K562 (cell line): ENCODE results near the gene LIPF. TPM values are rescaled to one million over a fixed set of nuclear protein-coding genes. Genes with fewer than 3 reads are reported as not detected.

Experiments used
- ATAC-seq: fragments of 200-7000 bp; cut with Tn5 transposase; 3 replicates; pipeline ENCODE4 v1.9.1; 2020; ENCODE audit warnings: moderate library complexity
- BruUV-seq: library from RNA; stranded (reverse); fragments of 400-500 nt; replicated peaks from 2 replicates; lab custom pipeline; 2021; lab: Mats Ljungman, UMichigan
- CTCF ChIA-PET: fragments of 300-600 bp; formaldehyde crosslinking; extraction: SDS; loops from one replicate; lab custom pipeline; 2021; ENCODE audit warnings: low intra/inter-chr PET ratio; lab: Yijun Ruan, JAX
- POLR2A ChIA-PET: fragments of 300-600, 350-650 bp; sonication (Branson Sonifier 250); formaldehyde crosslinking; extraction: SDS; loops from one replicate; lab custom pipeline; 2021; ENCODE audit warnings: antibody characterized with exemption, inconsistent platforms; lab: Yijun Ruan, JAX
- DNase-seq, 4 experiments: peaks; one replicate each; pipeline versions ENCODE4 v3.0.0 to v3.0.0-alpha.2; 2011 to 2018; ENCODE audit warnings: low spot score in 3 of 4, mixed read lengths in 3 of 4; ENCODE audit errors: extremely low read depth in 1 of 4
- FAIRE-seq: peaks from 2 replicates; lab custom pipeline; 2011; peaks lifted over from hg19 to GRCh38; lab: Jason Lieb, UNC
- H2AFZ ChIP-seq: 2 replicates; pipeline ENCODE4 v1.6.0; 2011; ENCODE audit warnings: low read depth, low read length, control low read depth, inconsistent platforms
- H3K27ac ChIP-seq: fragments of 200-600 bp; 3 replicates; pipeline ENCODE4 v1.8.0; 2011; ENCODE audit warnings: low read depth, mild to moderate bottlenecking, control low read depth, inconsistent platforms, low read length, moderate library complexity, mixed read lengths; ENCODE audit errors: extremely low read depth
- H3K27me3 ChIP-seq, 2 experiments: fragments of 300-600 bp in 1 of 2; 2 replicates in 1 of 2; 3 replicates in 1 of 2; pipeline versions ENCODE4 v1.6.0 to v1.8.0; 2011; ENCODE audit warnings: inconsistent platforms in 2 of 2, low read length in 2 of 2, mild to moderate bottlenecking in 1 of 2, mixed read lengths in 1 of 2, moderate library complexity in 1 of 2; ENCODE audit not compliant: control insufficient read depth in 2 of 2, insufficient read depth in 2 of 2
- H3K36me3 ChIP-seq: fragments of 300-600 bp; 3 replicates; pipeline ENCODE4 v1.8.0; 2011; ENCODE audit warnings: mild to moderate bottlenecking, low read length, inconsistent platforms; ENCODE audit not compliant: control insufficient read depth, insufficient read depth
- H3K4me1 ChIP-seq, 2 experiments: fragments of 200-600 bp in 1 of 2; replicated peaks in 1 of 2; 2 replicates in 1 of 2; 3 replicates in 1 of 2; pipeline versions ENCODE4 v1.5.1 to v1.8.0; 2011; ENCODE audit warnings: inconsistent platforms in 2 of 2, low read length in 2 of 2, mild to moderate bottlenecking in 1 of 2, mixed read lengths in 1 of 2, moderate library complexity in 1 of 2; ENCODE audit not compliant: control insufficient read depth in 2 of 2, insufficient read depth in 2 of 2
- H3K4me2 ChIP-seq: 2 replicates; pipeline ENCODE4 v1.6.1; 2011; ENCODE audit warnings: low read length, control low read depth, inconsistent platforms, mixed read lengths; ENCODE audit not compliant: insufficient read depth
- H3K4me3 ChIP-seq: fragments of 200-600 bp; sonication (generic), shearing (Covaris generic); 2 replicates; pipeline ENCODE4 v1.5.1; 2016; ENCODE audit warnings: control low read depth, inconsistent platforms
- H3K79me2 ChIP-seq: fragments of 200-600 bp; 3 replicates; pipeline ENCODE4 v1.8.0; 2011; ENCODE audit warnings: low read length, inconsistent platforms; ENCODE audit not compliant: control insufficient read depth, insufficient read depth
- H3K9ac ChIP-seq, 2 experiments: 2 replicates each; pipeline versions ENCODE4 v1.6.0 to v1.6.1; 2011; ENCODE audit warnings: low read depth in 2 of 2, low read length in 2 of 2, control low read depth in 1 of 2, inconsistent platforms in 1 of 2, mild to moderate bottlenecking in 1 of 2, mixed read lengths in 1 of 2; ENCODE audit not compliant: insufficient read depth in 1 of 2
- H3K9me1 ChIP-seq: one replicate; pipeline ENCODE4 v1.6.0; 2011; ENCODE audit warnings: inconsistent platforms, mild to moderate bottlenecking, low read length, moderate library complexity; ENCODE audit not compliant: control insufficient read depth, insufficient read depth
- H3K9me3 ChIP-seq: replicated peaks from 2 replicates; pipeline ENCODE4 v1.5.1; 2011; ENCODE audit warnings: low read depth, low read length, inconsistent platforms; ENCODE audit not compliant: control insufficient read depth, insufficient read depth
- H4K20me1 ChIP-seq: replicated peaks from 2 replicates; pipeline ENCODE4 v1.6.1; 2011; ENCODE audit warnings: low read length, inconsistent platforms, mixed read lengths; ENCODE audit not compliant: control insufficient read depth, insufficient read depth
- EP300 ChIP-seq: IDR thresholded peaks from 2 replicates; pipeline ENCODE4 v1.6.1; 2012; ENCODE audit warnings: low read length, improper control_type of control experiment
- FOXO4 ChIP-seq: fragments of 450-650 bp; formaldehyde crosslinking; IDR thresholded peaks from 2 replicates; pipeline ENCODE4 v1.4.0; 2020; ENCODE audit warnings: mild to moderate bottlenecking, moderate library complexity
- ID3 ChIP-seq, 2 experiments: fragments of 250-450 bp in 1 of 2; fragments of 450-650 bp in 1 of 2; sonication (Bioruptor Pico) in 1 of 2; IDR thresholded peaks; 2 replicates each; pipeline versions ENCODE4 v1.6.1 to v1.8.0; 2016 to 2021; ENCODE audit warnings: mild to moderate bottlenecking in 2 of 2, moderate library complexity in 2 of 2, missing compliant biosample characterization in 1 of 2, missing genetic modification characterization in 1 of 2
- MIER1 ChIP-seq: fragments of 450-650 bp; IDR thresholded peaks from 2 replicates; pipeline ENCODE4 v1.6.1; 2016; ENCODE audit warnings: antibody characterized with exemption, mild to moderate bottlenecking, low read depth
- POLR2A ChIP-seq: fragments of 450-650 bp; conservative IDR thresholded peaks from 2 replicates; pipeline ENCODE4 v1.6.1; 2016
- SP1 ChIP-seq: sonication (generic); formaldehyde crosslinking; IDR thresholded peaks from 2 replicates; pipeline ENCODE4 v1.8.1; 2022; ENCODE audit warnings: mild to moderate bottlenecking, missing genetic modification reagents
- TSC22D4 ChIP-seq: fragments of 450-650 bp; IDR thresholded peaks from 2 replicates; pipeline ENCODE4 v1.6.1; 2016; ENCODE audit warnings: missing genetic modification characterization, missing biosample characterization, control low read depth
- ZNF224 ChIP-seq: sonication (generic); formaldehyde crosslinking; IDR thresholded peaks from 2 replicates; pipeline ENCODE4 v1.8.0; 2022; ENCODE audit warnings: mild to moderate bottlenecking, missing genetic modification reagents
- ZNF384 ChIP-seq: IDR thresholded peaks from 2 replicates; pipeline ENCODE4 v1.6.1; 2012; ENCODE audit warnings: low read depth, low read length, improper control_type of control experiment
- ZNF639 ChIP-seq, 2 experiments: fragments of 200-800 bp in 1 of 2; sonication (Bioruptor generic) in 1 of 2; sonication (generic) in 1 of 2; formaldehyde crosslinking in 1 of 2; IDR thresholded peaks in 1 of 2; conservative IDR thresholded peaks in 1 of 2; 2 replicates each; pipeline versions ENCODE4 v1.5.0 to v1.6.1; 2016 to 2020; ENCODE audit warnings: missing compliant biosample characterization in 1 of 2, missing genetic modification characterization in 1 of 2, missing genetic modification reagents in 1 of 2
- ZNF740 ChIP-seq, 3 experiments: fragments of 200-800 bp in 1 of 3; sonication (Bioruptor generic) in 1 of 3; sonication (generic) in 1 of 3; formaldehyde crosslinking in 1 of 3; IDR thresholded peaks; 2 replicates each; pipeline versions ENCODE4 v1.6.1 to v1.8.0; 2016 to 2022; ENCODE audit warnings: mild to moderate bottlenecking in 2 of 3, missing compliant biosample characterization in 2 of 3, missing genetic modification characterization in 2 of 3, missing genetic modification reagents in 1 of 3
- WGBS: fragments of 100-300 bp; shearing (Covaris generic); methylation state at CpG from one replicate; pipeline ENCODE4 v1.1.6; 2016; ENCODE audit warnings: low coverage, mixed read lengths; ENCODE audit not compliant: insufficient coverage; ENCODE audit errors: missing lambda C conversion rate; 5-methylcytosine and 5-hydroxymethylcytosine counted together
- in situ Hi-C: fragments of 300-500 bp; cut with MboI; formaldehyde crosslinking; loops from 4 replicates; pipeline ENCODE4 v1.15.0; 2018; ENCODE audit warnings: inconsistent platforms, mixed read lengths
- intact Hi-C: fragments of 100-400 bp; cut with micrococcal nuclease; formaldehyde crosslinking; loops from 2 replicates; pipeline ENCODE4 v1.14.2; 2022
- polyA plus RNA-seq, 8 experiments: library from polyadenylated mRNA; depleted of rRNA in 4 of 8; stranded (reverse) in 5 of 8; unstranded in 3 of 8; fragments of >200 nt; fragmentation: Nextera tagmentation in 2 of 8; fragmentation: Illumina TruSeq in 1 of 8; extraction: Ambion mirVana in 2 of 8; extraction: Trizol in 1 of 8; gene quantifications; 2 replicates each; pipeline versions ENCODE4 v1.2.1 to v1.2.3, GENCODE V29; 2011 to 2014; ENCODE audit warnings: inconsistent platforms in 1 of 8, missing spikeins in 1 of 8
- total RNA-seq, 7 experiments: library from RNA; depleted of rRNA in 6 of 7; stranded (reverse); fragments of >200 nt in 6 of 7; fragmentation: Illumina TruSeq in 2 of 7; extraction: Trizol in 2 of 7; gene quantifications; 2 replicates each; pipeline versions ENCODE4 v1.2.1 to v1.2.3, GENCODE V29; 2011 to 2021; ENCODE audit warnings: low replicate concordance in 1 of 7

LIPF gene
- total and polyA plus RNA-seq, 9 of the 15 experiments (the other 6 are each of a cell fraction or from before 2014, with no cell fraction given) = not detected

- Histone ChIP-seq H3K9me1 (no peaks in the 10 kb centered on the region), H3K9me3 (no peaks in the 10 kb centered on the region), H2AFZ (no peak overlapping the region), H3K27ac (no peak overlapping the region), H3K79me2 (no peaks in the 10 kb centered on the region)
- BruUV-seq = no TSS peak
- POLR2A ChIA-PET = no interaction called here
- in situ Hi-C loops = no loop called here
- TF ChIP-seq TSC22D4 (tag) (no peak), EP300 (no peak), POLR2A (no peak), ZNF740 (CRISPR knock-in tag; IDR thresholded peaks at IDR 0.05) (no peak), ZNF740 (tag; IDR thresholded peaks at IDR 0.05) (no peak), ID3 (CRISPR knock-in tag; IDR thresholded peaks at IDR 0.05) (no peak), ID3 (tag; IDR thresholded peaks at IDR 0.05) (no peak), ZNF384 (no peak), FOXO4 (no peak), ZNF639 (CRISPR knock-in tag; conservative IDR thresholded peaks at IDR 0.05 in 1 of 2, IDR thresholded peaks at IDR 0.05 in 1 of 2) (no peak), SP1 (CRISPR knock-in tag) (no peak), ZNF224 (no peak), MIER1 (no peak)
- TF ChIP-seq, all 486 proteins: peak for 0
- CTCF ChIA-PET = no interaction called here
- Histone ChIP-seq H3K27me3 (no peaks in the 10 kb centered on the region), H3K4me3 (no peak overlapping the region), H3K4me1 (no peaks in the 10 kb centered on the region), H3K4me2 (no peak overlapping the region), H4K20me1 (no peaks in the 10 kb centered on the region), H3K9ac (no peak overlapping the region), H3K36me3 (no peaks in the 10 kb centered on the region)
- no peak for DNase-seq
- ATAC-seq = no peak
- FAIRE-seq = no peak
- intact Hi-C loops = no loop called here
- 0% methylated on average over 2 of the region's 2 CpGs for WGBS
These were observed 24.1 kb upstream of the LIPF start for GRCh38 chr10:88640186-88640585.
